NT2/D1 (cell line): ENCODE measurements around the gene APOBR.
A peak's percentile ranks its signal among the peaks of the same experiment; 100 is the strongest.
"Not testable (repeated sequence)": the region's sequence is repeated elsewhere in the genome, so short reads cannot be mapped to it uniquely, and the experiment has no call there.

Source experiments
- DNase-seq: peaks from one replicate; pipeline ENCODE4 v3.0.0-alpha.2; 2011; ENCODE audit warnings: low read depth, low spot score
- H3K27me3 ChIP-seq: 2 replicates; pipeline ENCODE4 v1.6.0; 2011; ENCODE audit warnings: mild to moderate bottlenecking; ENCODE audit not compliant: insufficient read length, insufficient read depth
- H3K36me3 ChIP-seq: 2 replicates; pipeline ENCODE4 v1.6.1; 2011; ENCODE audit warnings: mild to moderate bottlenecking, low read length, mixed read lengths; ENCODE audit not compliant: insufficient read depth, insufficient read length
- H3K4me1 ChIP-seq: 2 replicates; pipeline ENCODE4 v1.5.1; 2011; ENCODE audit not compliant: insufficient read depth, insufficient read length
- H3K4me3 ChIP-seq: 2 replicates; pipeline ENCODE4 v1.5.1; 2011; ENCODE audit warnings: low read depth; ENCODE audit not compliant: insufficient read length
- H3K9ac ChIP-seq: 2 replicates; pipeline ENCODE4 v1.6.0; 2011; ENCODE audit warnings: low read depth; ENCODE audit not compliant: insufficient read length
- H3K9me3 ChIP-seq: 2 replicates; pipeline ENCODE4 v1.5.1; 2011; ENCODE audit warnings: mild to moderate bottlenecking, low read length; ENCODE audit not compliant: insufficient read depth
- SUZ12 ChIP-seq: IDR thresholded peaks from 2 replicates; pipeline ENCODE4 v1.6.1; 2011; ENCODE audit not compliant: insufficient read length, insufficient read depth; ENCODE audit errors: extremely low read depth
- YY1 ChIP-seq: IDR thresholded peaks from 2 replicates; pipeline ENCODE4 v1.6.1; 2011; ENCODE audit not compliant: insufficient read length, insufficient read depth
- ZNF274 ChIP-seq: IDR thresholded peaks from 2 replicates; pipeline ENCODE4 v1.6.1; 2011; ENCODE audit warnings: mild to moderate bottlenecking, low read depth, low read length

APOBR gene

GRCh38 chr16:28478506-28479180 is 15.8 kb upstream of the APOBR start:
- TF ChIP-seq YY1 (no peak), SUZ12 (no peak), ZNF274 (no peak)
- no peak overlapping the region for H3K4me3 ChIP-seq
- DNase-seq, result no peak
- no peak overlapping the region for H3K9ac ChIP-seq
- no peaks in the 10 kb centered on the region for H3K27me3 ChIP-seq
- H3K36me3 ChIP-seq, result peaks cover 45% of the 10 kb centered on the region
- H3K4me1 ChIP-seq, result no peaks in the 10 kb centered on the region
- H3K9me3 ChIP-seq, result no peaks in the 10 kb centered on the region

- TF ChIP-seq ZNF274 (no peak), YY1 (no peak), SUZ12 (no peak)
- H3K4me3 ChIP-seq, result no peak overlapping the region
- H3K36me3 ChIP-seq, result peaks cover 51% of the 10 kb centered on the region
- no peak overlapping the region for H3K9ac ChIP-seq
- H3K4me1 ChIP-seq, result no peaks in the 10 kb centered on the region
- no peaks in the 10 kb centered on the region for H3K27me3 ChIP-seq
- no peak for DNase-seq
- H3K9me3 ChIP-seq, result no peaks in the 10 kb centered on the region
These were observed 12.4 kb upstream of the APOBR start for GRCh38 chr16:28482026-28482425.

- not testable (repeated sequence) for H3K4me3 ChIP-seq, H3K27me3 ChIP-seq, H3K4me1 ChIP-seq, H3K9ac ChIP-seq, DNase-seq, H3K9me3 ChIP-seq
- peaks cover 51% of the 10 kb centered on the region for H3K36me3 ChIP-seq
These were observed 11.1 kb upstream of the APOBR start for GRCh38 chr16:28483361-28483760.

- Histone ChIP-seq H3K9ac (no peak overlapping the region), H3K27me3 (no peaks in the 10 kb centered on the region), H3K36me3 (peaks cover 45% of the 10 kb centered on the region), H3K9me3 (no peaks in the 10 kb centered on the region), H3K4me3 (no peak overlapping the region), H3K4me1 (no peaks in the 10 kb centered on the region)
- DNase-seq, result no peak
- TF ChIP-seq ZNF274 (no peak), SUZ12 (no peak), YY1 (no peak)
These were observed 8.2 kb upstream of the APOBR start for GRCh38 chr16:28486266-28486665.

DNA sequence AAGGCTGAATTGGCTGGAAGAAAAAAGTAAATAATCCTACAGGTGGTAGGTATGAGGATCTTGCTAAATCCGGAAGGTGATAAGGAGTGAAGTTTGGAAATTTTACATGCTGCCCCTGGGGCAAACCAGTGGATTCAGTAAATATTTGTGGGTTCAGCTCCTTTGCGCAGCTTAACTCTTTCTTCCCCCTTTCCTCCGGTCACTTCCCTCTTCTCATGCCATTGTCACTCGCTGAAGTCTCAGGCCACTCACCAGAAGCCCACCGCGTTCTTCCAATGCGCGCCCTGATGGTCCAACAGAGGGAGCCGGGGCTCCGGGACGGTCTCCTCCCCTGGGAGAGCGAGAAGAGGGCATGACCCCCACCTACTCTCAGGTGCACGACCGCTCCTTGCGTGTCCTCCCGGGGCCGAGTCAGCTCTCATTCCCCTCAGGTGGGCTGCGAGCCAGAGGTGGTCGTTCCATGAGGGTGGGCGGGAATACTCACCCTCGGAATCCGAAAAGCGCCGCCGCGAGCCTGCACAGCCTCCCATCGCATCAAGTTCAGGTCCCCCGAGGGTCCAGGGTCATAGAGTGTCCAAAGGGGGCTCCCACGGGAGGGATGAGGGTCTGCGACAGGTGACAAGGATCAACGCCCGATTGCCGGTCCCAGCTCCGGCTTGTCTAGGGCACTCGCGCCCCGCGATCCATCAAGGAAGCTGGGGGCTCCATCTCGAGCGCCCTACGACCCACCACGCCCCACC is 3.0 kb upstream of the APOBR start:
- H3K9me3 ChIP-seq, result no peaks in the 10 kb centered on the region
- H3K36me3 ChIP-seq, result peaks cover 21% of the 10 kb centered on the region
- H3K4me3 ChIP-seq, result peak overlapping the region; percentile 68
- H3K4me1 ChIP-seq, result no peaks in the 10 kb centered on the region
- no peak for DNase-seq
- TF ChIP-seq SUZ12 (no peak), ZNF274 (no peak), YY1 (no peak)
- H3K27me3 ChIP-seq, result no peaks in the 10 kb centered on the region
- H3K9ac ChIP-seq, result peak overlapping the region; percentile 80

DNA sequence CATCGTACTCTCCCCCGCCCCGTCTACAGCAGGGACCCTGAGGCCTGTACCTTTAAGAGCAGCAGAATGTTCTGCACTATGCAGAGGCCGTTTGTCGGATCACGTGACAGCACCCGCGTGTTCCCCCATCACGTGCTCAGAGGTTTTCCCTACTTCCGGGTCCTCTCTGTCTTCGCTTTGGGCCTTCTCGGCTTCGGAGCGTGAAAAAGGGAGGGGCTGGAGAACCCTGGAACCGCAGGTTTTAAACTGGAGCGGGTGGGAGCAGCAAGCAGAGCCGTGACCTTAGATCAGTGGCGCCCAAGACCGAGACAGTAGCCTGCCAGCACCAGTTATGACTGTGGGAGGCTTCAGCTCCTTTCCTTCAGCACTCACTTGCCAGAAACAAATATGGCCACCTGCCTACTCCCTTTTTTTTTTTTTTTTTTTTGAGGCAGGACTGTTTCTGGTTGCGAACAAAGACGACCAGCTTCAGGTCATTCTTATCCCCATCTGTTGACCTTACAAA is 2.4 kb upstream of the APOBR start, which contains the start of gene CLN3:
TSS of gene CLN3 (minus strand) at position 105 of the 505 bp plus-strand sequence. CDS start 315 bp downstream, outside the sequence.
- H3K4me3 ChIP-seq, result peak within 1 kb of the TSS; percentile 68
- no peaks in the 10 kb centered on the region for H3K9me3 ChIP-seq
- TF ChIP-seq YY1 (peak; percentile 98), SUZ12 (no peak)
- no peaks in the 10 kb centered on the region for H3K4me1 ChIP-seq
- peak within 1 kb of the TSS; percentile 80 for H3K9ac ChIP-seq
- peaks cover 18% of the 10 kb centered on the region for H3K36me3 ChIP-seq
- peak; percentile 89 for DNase-seq
- H3K27me3 ChIP-seq, result no peaks in the 10 kb centered on the region

GRCh38 chr16:28492511-28492910 is 1.9 kb upstream of the APOBR start:
- Histone ChIP-seq H3K4me1 (no peaks in the 10 kb centered on the region), H3K9ac (no peak overlapping the region), H3K4me3 (peak overlapping the region; percentile 68), H3K36me3 (peaks cover 13% of the 10 kb centered on the region), H3K27me3 (no peaks in the 10 kb centered on the region), H3K9me3 (no peaks in the 10 kb centered on the region)
- DNase-seq, result no peak
- no peak for TF ChIP-seq SUZ12
- TF ChIP-seq YY1, result no peak
